ENCODE measurements around the gene OR2J1. TPM values are rescaled to one million over a fixed set of nuclear protein-coding genes. Genes with fewer than 3 reads are reported as not detected.
"Not testable (repeated sequence)": the region's sequence is repeated elsewhere in the genome, so short reads cannot be mapped to it uniquely, and the experiment has no call there.

OR2J1 gene
- total RNA-seq, 1 donor from 2014 or later = not detected

GRCh38 chr6:29146179-29146578, 46.9 kb downstream of the OR2J1 start:
- FAIRE-seq = no peak
- H3K36me3 ChIP-seq (ENCODE audit: control insufficient read depth, insufficient read depth, low read length) = no peaks in the 10 kb centered on the region
- no peaks in the 10 kb centered on the region for H3K27me3 ChIP-seq (ENCODE audit: control insufficient read depth, insufficient read depth, low read length)
- no peak for TF ChIP-seq CTCF (IDR thresholded peaks at IDR 0.05; ENCODE audit: insufficient read depth, low read length, severe bottlenecking)
- peak; percentile 12 for DNase-seq (ENCODE audit: low read depth)
- no peak overlapping the region for H3K4me3 ChIP-seq (ENCODE audit: low read depth, low read length)

DNA sequence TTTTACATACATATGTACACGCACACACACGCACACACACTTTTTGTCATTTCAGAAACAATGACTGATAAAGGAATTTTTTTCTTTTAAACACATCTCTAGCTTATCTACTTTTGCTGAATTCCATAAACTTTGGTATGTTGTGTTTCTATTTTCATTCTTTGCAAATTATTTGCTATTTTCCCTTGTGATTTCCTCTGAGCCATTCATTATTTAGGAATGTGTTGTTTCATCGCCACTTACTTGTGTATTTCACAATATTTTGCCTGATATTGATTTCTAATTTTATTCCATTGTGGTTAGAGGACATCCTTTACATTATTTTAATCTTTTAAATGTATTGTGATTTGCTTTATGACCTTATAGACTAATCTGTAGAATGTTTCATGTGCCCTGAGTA, 47.8 kb downstream of the OR2J1 start:
- no peak for TF ChIP-seq CTCF (IDR thresholded peaks at IDR 0.05; ENCODE audit: insufficient read depth, low read length, severe bottlenecking)
- DNase-seq (ENCODE audit: low read depth) (no peak), FAIRE-seq (no peak)
- Histone ChIP-seq H3K36me3 (ENCODE audit: control insufficient read depth, insufficient read depth, low read length) (no peaks in the 10 kb centered on the region), H3K27me3 (ENCODE audit: control insufficient read depth, insufficient read depth, low read length) (no peaks in the 10 kb centered on the region), H3K4me3 (ENCODE audit: low read depth, low read length) (no peak overlapping the region)

DNA sequence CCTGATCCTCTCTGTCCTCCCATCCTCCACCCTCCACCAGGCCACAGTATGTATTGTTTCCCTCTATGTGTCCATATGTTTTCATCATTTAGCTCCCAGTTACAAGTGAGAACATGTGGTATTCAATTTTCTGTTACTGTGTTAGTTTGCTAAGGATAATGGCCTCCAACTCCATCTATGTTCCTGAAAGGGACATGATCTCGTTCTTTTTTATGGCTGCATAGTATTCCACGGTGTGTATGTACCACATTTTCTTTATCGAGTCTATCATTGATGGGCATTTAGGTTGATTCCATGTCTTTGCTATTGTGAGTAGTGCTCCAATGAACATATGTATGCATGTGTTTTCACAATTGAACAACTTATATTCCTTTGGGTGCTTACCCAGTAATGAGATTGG, 50.2 kb downstream of the OR2J1 start:
- not testable (repeated sequence) for DNase-seq (ENCODE audit: low read depth); H3K27me3 ChIP-seq (ENCODE audit: control insufficient read depth, insufficient read depth, low read length); H3K36me3 ChIP-seq (ENCODE audit: control insufficient read depth, insufficient read depth, low read length); FAIRE-seq; H3K4me3 ChIP-seq (ENCODE audit: low read depth, low read length)

Other genes starting within 250 kb of the OR2J1 start
- 27.0 and 39.0 TPM in 2 replicates for gene TRIM27, start 175.5 kb upstream of the OR2J1 start, total RNA-seq
- 3.8 and 3.9 TPM in 2 replicates for gene ZNF311, start 94.2 kb upstream of the OR2J1 start, total RNA-seq
- gene OR2W1, start 54.3 kb upstream of the OR2J1 start, total RNA-seq = not detected in 2 replicates
- gene OR2B3, start 12.2 kb upstream of the OR2J1 start, total RNA-seq = not detected in 2 replicates
- gene OR2J3, start 8.6 kb downstream of the OR2J1 start, total RNA-seq = not detected in 2 replicates
- gene OR2J2, start 71.4 kb downstream of the OR2J1 start, total RNA-seq = not detected in 2 replicates
- gene OR14J1, start 202.2 kb downstream of the OR2J1 start, total RNA-seq = not detected in 2 replicates

All from bronchial epithelial cell (primary cell).